ENCODE data around the gene PLPP4. TPM values are rescaled to one million over a fixed set of nuclear protein-coding genes. Genes with fewer than 3 reads are reported as not detected.

Gene PLPP4
- total RNA-seq, 1 experiment from 2014 or later, result not detected

GRCh38 chr10:120477021-120477742 is 20.2 kb downstream of the PLPP4 start:
- Histone ChIP-seq H3K4me2 (ENCODE audit: insufficient read depth, insufficient read length, low read length) (no peak overlapping the region), H3K14ac (ENCODE audit: insufficient read depth, low read length) (no peak overlapping the region), H3K23ac (ENCODE audit: insufficient read length, low read depth, low read length) (no peak overlapping the region), H3K79me1 (ENCODE audit: insufficient read depth, low read depth, low read length, poor library complexity, severe bottlenecking) (no peaks in the 10 kb centered on the region), H3K18ac (ENCODE audit: insufficient read length, low read depth, low read length) (no peak overlapping the region), H3K4me1 (ENCODE audit: insufficient read depth, low read length) (no peaks in the 10 kb centered on the region), H3K9me3 (ENCODE audit: control insufficient read depth, low read depth, low read length) (no peaks in the 10 kb centered on the region), H2BK15ac (ENCODE audit: low read depth, low read length) (no peak overlapping the region), H2BK20ac (ENCODE audit: low read depth, low read length, poor library complexity, severe bottlenecking) (no peak overlapping the region), H3K9ac (ENCODE audit: extremely low read depth, insufficient read length, low read length) (no peak overlapping the region), H3K79me2 (ENCODE audit: insufficient read depth, low read length) (no peaks in the 10 kb centered on the region), H2BK120ac (ENCODE audit: low read depth, low read length, poor library complexity, severe bottlenecking) (no peak overlapping the region), H3K27ac (ENCODE audit: insufficient read length, low read depth, low read length) (no peak overlapping the region), H2BK12ac (ENCODE audit: insufficient read length, low read depth, low read length) (no peak overlapping the region), H3K56ac (ENCODE audit: insufficient read length, low read depth, low read length) (no peak overlapping the region), H3T11ph (ENCODE audit: low read length) (no peak overlapping the region), H4K8ac (replicated peaks; ENCODE audit: insufficient read length, low read depth, low read length) (no peak overlapping the region), H3K4ac (ENCODE audit: low read depth, low read length) (no peak overlapping the region), H3K27me3 (ENCODE audit: insufficient read depth, low read length) (no peaks in the 10 kb centered on the region), H2BK5ac (ENCODE audit: insufficient read length, low read length) (no peak overlapping the region), H4K91ac (ENCODE audit: insufficient read length, low read depth, low read length) (no peak overlapping the region), H2AFZ (ENCODE audit: low read length) (no peak overlapping the region), H3K23me2 (ENCODE audit: insufficient read length, low read depth, low read length, poor library complexity, severe bottlenecking) (no peaks in the 10 kb centered on the region), H4K5ac (ENCODE audit: insufficient read length, low read depth, low read length) (no peak overlapping the region), H2AK5ac (ENCODE audit: insufficient read length, low read length) (no peak overlapping the region), H4K20me1 (ENCODE audit: control insufficient read depth, insufficient read depth, insufficient read length) (no peaks in the 10 kb centered on the region)
- Mint-ChIP-seq H3K9me3 (peaks cover 10 to 14% of the 10 kb centered on the region in 2 experiments), H3K4me3 (no peak overlapping the region), H3K36me3 (ENCODE audit: insufficient read depth in 1 of 3, low read depth in 3 of 3) (peaks cover under 1 to 5% (median under 1%) of the 10 kb centered on the region in 3 experiments; a peak in 4 of 7 replicates), H3K4me1 (no peaks in the 10 kb centered on the region), H3K27me3 (ENCODE audit: low read depth) (peaks cover 5% of the 10 kb centered on the region), H3K27ac (no peak overlapping the region)
- peak; percentile 9 for DNase-seq
- TF ChIP-seq, protein P1, sequence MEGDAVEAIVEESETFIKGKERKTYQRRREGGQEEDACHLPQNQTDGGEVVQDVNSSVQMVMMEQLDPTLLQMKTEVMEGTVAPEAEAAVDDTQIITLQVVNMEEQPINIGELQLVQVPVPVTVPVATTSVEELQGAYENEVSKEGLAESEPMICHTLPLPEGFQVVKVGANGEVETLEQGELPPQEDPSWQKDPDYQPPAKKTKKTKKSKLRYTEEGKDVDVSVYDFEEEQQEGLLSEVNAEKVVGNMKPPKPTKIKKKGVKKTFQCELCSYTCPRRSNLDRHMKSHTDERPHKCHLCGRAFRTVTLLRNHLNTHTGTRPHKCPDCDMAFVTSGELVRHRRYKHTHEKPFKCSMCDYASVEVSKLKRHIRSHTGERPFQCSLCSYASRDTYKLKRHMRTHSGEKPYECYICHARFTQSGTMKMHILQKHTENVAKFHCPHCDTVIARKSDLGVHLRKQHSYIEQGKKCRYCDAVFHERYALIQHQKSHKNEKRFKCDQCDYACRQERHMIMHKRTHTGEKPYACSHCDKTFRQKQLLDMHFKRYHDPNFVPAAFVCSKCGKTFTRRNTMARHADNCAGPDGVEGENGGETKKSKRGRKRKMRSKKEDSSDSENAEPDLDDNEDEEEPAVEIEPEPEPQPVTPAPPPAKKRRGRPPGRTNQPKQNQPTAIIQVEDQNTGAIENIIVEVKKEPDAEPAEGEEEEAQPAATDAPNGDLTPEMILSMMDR (conservative IDR thresholded peaks at IDR 0.05), result no peak
- WGBS (ENCODE audit: extremely low coverage, insufficient read length, low lambda C conversion rate), result no CpG with 5 or more reads among the region's 8 CpGs

All from H9 (cell line).